ENCODE results near the gene FTO.

The FTO gene

GRCh38 chr16:54126907-54127306 lies 423.0 kb downstream of the FTO start:
- no peak for DNase-seq (ENCODE audit: low spot score)

- DNase-seq (ENCODE audit: low spot score) = no peak
These were observed 424.8 kb downstream of the FTO start for GRCh38 chr16:54128629-54129234.

GRCh38 chr16:54129810-54130209 lies 425.9 kb downstream of the FTO start:
- no peak for DNase-seq (ENCODE audit: low spot score)

- DNase-seq (ENCODE audit: low spot score) = no peak
These were observed 431.7 kb downstream of the FTO start for GRCh38 chr16:54135361-54136275.

GRCh38 chr16:54136276-54136625 lies 432.3 kb downstream of the FTO start:
- DNase-seq (ENCODE audit: low spot score) = no peak

- no peak for DNase-seq (ENCODE audit: low spot score)
These were observed 436.3 kb downstream of the FTO start for GRCh38 chr16:54140057-54140787.

GRCh38 chr16:54140788-54141136 lies 436.8 kb downstream of the FTO start:
- no peak for DNase-seq (ENCODE audit: low spot score)

GRCh38 chr16:54142787-54143186 lies 438.8 kb downstream of the FTO start:
- no peak for DNase-seq (ENCODE audit: low spot score)

GRCh38 chr16:54143410-54143809 lies 439.5 kb downstream of the FTO start:
- no peak for DNase-seq (ENCODE audit: low spot score)

GRCh38 chr16:54143934-54144571 lies 440.1 kb downstream of the FTO start:
- DNase-seq (ENCODE audit: low spot score) = no peak

- DNase-seq (ENCODE audit: low spot score) = no peak
These were observed 440.6 kb downstream of the FTO start for GRCh38 chr16:54144572-54144947.

- no peak for DNase-seq (ENCODE audit: low spot score)
These were observed 441.9 kb downstream of the FTO start for GRCh38 chr16:54145881-54146280.

GRCh38 chr16:54148974-54149373 lies 445.0 kb downstream of the FTO start:
- no peak for DNase-seq (ENCODE audit: low spot score)

- no peak for DNase-seq (ENCODE audit: low spot score)
These were observed 446.9 kb downstream of the FTO start for GRCh38 chr16:54150861-54151260.

- DNase-seq (ENCODE audit: low spot score) = no peak
These were observed 448.6 kb downstream of the FTO start for GRCh38 chr16:54152362-54153239.

- DNase-seq (ENCODE audit: low spot score) = no peak
These were observed 449.4 kb downstream of the FTO start for GRCh38 chr16:54153240-54153934.

GRCh38 chr16:54156349-54156748 lies 452.4 kb downstream of the FTO start:
- DNase-seq (ENCODE audit: low spot score) = no peak

- DNase-seq (ENCODE audit: low spot score) = no peak
These were observed 455.0 kb downstream of the FTO start for GRCh38 chr16:54158986-54159385.

GRCh38 chr16:54159490-54160080 lies 455.6 kb downstream of the FTO start:
- no peak for DNase-seq (ENCODE audit: low spot score)

- no peak for DNase-seq (ENCODE audit: low spot score)
These were observed 456.4 kb downstream of the FTO start for GRCh38 chr16:54160252-54160860.

Data from globus pallidus (tissue), 1 donor.